ENCODE data around the gene ECM2.

Gene ECM2

DNA sequence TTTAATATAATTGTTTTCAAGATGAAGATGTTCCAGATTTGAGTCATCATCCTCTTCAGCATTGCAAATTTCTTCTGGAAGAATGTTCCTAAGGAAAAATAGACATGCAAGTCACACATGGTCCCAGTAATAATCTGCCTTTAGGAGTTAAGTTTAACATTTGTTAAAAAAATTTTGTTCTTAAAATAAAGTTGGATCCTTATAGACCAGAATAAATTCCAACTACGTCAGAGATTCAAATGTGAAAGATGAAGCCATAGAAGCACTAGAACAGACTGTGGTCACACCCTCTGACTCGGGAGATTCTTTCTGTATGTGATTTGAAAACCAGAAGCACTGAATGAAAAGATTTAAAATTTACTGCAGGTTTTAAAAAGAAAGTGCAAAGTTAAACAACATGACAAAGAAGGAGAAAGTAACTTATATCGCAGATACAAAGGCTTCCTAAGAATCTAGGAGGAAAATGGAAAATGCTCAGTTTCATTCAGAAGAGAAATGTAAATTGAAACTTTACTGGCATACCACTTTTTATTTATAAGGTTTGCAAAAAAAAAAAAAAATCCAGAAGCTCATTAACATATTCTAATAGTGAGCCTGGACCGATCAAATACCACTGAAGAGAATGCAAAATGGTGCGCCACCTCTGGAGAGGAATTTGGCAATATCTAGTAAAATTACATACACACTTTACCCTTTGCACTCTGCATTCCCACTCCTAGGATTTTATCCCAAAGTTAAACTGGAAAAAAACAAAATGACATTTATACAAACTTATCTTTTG lies 39.2 kb downstream of the ECM2 start:
- DNase-seq: no peak

DNA sequence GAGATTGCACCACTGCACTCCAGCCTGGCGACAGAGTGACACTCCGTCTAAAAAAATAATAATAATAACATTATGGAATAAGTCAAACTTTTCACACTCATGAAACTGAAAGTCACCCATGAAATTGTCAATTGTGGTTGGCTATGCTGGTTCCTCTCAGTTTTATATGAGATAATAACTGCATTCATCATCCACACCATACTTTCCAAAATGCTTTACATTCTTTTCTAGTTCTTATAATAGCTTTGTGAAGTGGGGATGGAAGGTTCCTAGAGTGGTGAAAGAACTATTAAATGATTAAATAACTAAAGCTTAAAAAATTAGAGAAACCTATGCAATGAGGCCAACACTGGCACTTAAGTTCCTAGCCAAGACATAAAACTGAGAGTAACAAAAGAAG lies 40.9 kb downstream of the ECM2 start:
- no peak for DNase-seq

DNA sequence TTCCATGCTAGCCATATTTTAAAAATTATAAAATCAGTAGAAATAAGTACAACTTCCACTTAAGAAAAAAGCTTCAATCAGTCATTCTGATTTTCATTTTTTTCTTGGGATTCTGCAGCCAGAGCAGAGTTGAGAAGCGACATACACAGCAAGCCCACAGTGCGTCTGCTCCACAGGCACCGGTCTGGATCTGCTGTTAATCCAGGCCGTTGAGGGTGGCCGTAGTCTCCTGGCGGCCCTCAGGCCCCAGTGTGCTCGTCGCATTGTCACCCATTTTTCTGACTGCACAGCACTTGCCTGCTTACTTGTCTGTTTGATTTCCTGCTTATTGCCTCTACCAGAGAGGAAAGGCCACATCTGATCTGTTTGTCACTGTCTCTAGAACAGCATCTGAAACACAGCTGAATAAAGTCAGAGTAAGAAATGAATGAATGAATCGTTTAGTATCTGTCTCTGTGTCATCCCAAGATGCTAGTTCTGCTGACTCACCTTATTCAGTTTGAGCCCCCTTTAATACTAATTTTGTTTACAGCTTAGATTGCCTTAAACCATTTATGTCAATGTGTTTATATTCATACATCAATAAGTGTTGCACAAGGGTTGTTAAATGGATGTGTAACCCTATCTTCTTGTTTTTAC lies 41.9 kb downstream of the ECM2 start:
- DNase-seq: no peak

DNA sequence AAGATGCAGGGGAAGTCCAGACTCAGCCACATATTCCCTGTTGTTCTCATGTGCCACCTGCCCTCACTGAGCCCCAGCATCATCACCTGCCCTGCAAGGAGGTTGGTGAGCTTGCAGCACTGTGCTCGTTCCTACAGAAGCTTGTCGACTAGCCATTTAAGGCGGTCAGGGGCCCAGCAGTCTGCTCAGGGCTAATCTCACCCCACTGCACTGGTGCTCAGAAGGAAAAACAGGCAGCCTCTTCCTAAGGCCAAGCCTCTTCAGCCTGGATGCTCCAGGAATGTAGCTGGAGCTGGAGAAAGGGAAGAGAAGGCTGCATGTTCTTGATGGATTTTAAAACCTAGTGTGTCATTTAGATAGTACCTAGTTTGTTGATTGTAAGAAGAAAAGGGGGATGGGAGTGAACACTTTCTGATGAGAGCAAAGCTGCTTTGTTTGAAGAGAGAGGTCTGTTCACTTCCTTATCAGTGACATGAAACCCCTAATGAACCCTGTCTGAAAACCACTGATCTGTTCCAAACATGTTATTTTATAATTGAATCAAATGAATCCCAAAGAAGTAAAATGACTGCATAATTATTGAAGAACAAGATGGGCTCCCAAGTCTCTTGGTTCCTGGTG lies 42.9 kb downstream of the ECM2 start:
- no peak for DNase-seq

DNA sequence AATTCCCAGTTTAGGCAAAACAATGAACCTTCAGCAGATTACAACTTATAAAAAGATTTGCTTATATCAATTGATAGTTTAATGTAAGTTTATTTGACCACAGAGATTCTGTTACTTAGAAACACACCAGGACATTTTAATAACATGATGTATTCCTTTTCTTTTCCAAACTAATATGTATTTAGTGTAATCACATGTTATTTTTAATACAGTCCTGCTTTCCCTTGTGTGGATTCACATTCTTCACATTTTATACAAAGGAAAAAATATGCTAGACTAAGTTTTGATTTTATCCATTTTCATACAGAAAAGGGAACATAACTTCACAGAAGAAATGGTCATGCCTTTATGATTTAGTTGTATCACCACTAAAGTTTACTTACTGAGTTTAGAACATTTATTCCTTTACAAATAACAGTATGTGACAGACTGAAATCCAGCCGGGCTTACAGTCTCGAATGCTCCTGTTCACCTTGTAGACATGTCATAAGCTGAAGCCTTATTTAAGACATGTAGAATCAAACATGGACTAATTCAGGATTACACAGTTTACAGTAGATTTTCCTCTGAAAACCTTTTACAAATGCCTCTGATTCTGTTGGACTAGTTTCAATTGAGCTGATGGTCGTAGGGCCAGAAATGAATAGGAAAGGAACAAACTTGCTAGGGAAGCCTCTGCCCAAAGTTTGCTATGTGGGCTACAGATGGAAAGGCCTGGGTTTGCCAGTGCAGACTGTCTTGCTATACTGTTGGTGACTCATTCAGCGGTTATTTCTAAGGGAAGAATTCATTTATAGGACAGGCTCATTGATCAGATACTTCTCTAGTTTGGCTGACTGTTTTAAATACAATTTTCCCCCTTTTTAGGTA lies 46.9 kb downstream of the ECM2 start:
- no peak for DNase-seq

DNA sequence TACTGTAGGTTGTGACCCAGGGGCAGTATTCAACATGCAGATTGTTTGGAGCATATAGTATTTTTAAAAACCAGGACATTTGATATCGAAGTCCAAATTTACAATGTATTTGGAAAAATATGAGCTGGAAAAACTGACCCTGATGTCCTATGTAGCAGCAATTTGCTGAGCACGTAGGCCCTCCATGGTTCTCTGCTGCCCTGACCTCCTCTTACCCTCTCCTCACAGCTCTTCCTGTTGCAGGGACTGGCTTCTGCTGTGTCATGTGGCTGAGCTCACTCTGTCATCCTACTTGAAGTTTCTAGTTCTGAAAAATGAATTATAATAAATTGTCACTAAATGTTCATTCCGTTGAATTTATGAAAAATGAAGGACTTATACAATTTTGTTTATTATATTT lies 49.4 kb downstream of the ECM2 start:
- DNase-seq: no peak

DNA sequence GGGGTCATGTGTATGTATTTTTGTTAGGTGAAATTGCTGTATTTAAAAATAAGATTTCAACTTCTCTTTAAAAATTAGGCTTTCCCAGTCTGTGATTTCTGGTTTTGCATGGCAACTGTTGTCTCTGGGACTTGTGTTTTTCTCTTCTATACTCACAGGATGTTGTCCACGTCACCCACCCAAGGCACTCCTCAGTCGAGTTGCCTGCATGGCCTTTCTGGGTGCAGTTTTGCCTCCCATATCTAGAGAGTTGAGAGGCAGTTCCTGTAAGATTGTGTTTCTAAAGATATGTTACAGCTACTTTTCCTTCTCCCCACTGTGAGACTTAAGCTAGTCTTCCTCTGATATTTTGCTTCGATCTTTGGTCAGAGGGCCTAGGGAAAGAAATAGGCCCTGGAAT lies 51.2 kb downstream of the ECM2 start:
- DNase-seq: no peak

DNA sequence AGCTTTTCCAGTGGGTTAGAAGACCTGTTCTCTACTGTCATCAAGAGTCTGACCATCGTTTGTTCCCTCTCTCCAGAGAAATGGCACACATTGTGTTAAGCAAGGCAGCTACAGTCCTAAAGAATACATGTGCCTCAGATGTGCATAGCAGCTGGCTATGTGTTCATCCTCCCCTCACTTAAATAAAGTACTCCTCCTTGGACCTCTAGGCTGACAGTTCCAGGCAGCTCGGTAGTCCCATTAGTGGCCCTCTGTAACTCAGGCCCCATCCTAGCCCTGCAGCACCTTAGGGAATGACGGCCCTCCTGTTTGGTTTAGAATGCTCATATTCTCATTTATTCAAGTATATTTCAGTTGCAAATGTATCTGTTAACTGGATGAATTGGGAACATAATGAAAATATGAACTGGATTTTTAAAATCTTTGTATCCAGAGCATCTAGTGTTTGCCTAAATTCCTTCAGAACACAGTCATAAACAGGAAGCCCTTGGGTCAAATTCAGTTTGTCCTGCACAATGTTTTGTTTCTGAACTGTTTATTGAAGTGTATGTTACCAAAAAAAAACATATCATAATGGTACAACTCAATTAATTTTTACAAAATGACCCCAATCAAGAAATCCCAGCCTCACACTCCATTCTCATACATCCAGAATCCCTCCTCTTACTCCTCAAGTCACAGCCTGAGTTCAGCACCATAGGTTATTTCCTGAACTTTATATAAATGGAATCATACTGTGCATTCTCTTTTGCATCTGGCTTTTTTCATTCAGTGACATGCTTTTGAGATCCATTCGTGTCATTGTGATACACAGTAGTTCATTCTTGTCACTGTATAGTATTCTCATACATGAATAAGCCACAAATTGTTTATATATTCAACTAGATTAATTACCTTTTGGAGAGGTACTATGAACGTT lies 51.9 kb downstream of the ECM2 start:
- DNase-seq: no peak

DNA sequence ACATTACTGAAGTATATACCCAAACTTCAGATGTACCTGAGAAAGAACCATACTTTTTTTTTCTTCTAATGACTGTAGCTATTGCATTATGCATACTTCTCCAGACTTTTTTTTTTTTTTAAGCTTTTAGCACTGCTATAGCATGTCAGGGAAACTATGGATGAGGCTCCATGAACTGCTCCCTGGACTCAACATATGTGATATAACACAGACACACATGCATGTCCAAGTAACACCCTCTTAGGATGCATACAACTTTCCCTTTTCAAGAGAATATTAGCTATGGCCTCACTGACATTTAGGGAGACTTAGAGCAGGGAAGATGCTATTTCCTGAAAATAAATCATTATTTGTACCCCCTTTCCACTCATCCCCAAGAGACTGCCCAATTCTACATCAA lies 53.0 kb downstream of the ECM2 start:
- DNase-seq: no peak

DNA sequence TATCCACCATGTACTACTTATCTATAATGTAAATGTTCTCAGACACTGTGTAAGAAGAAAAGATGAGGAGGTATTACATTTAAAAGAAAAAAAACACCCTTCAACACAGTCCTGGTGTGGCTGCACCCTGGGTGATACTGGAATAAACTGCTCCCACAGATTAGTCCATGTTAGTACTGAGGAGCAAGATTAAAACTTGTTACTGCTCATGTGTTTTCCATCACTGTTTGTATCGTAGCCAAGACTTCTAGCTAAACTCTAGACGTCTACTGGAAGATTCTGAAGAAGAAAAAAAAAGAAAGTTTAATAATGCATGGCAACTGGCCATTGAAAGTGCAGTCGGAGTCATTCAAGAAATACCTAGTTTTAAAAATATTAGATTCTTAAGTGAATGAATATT lies 53.5 kb downstream of the ECM2 start, which contains the start of gene ASPN:
ASPN (minus strand) TSS at position 178 of the 400 bp plus-strand sequence.
- DNase-seq: no peak

DNA sequence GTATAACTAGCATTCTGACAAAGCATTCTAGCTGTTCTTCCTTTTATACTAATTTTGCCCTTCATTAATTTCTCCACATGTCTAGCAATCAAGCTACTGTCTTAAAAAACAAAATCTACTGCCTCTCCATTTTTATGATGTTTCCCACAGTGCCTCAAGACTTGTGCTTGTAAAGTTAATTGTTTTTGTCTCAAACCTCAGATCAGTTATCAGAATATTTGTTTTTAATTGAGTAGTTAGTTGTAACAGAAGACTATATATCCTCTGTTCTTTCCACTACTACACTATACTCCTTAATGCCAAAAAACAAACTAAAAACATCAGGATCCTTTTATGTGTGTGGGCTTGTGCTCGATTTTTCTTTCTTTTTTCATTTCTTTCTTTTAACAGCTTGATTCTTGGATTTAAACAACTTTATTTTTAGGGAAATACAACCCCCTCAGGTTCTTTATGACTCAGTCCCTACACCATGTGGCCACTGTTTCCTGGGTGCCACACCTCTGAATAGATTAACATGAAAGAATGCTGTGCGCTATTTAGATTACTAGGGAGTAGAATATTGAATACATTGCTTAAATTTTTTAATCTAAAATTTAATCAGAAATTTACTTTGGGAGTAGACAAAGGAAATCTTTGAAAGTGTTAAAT lies 54.7 kb downstream of the ECM2 start:
- DNase-seq: no peak

DNA sequence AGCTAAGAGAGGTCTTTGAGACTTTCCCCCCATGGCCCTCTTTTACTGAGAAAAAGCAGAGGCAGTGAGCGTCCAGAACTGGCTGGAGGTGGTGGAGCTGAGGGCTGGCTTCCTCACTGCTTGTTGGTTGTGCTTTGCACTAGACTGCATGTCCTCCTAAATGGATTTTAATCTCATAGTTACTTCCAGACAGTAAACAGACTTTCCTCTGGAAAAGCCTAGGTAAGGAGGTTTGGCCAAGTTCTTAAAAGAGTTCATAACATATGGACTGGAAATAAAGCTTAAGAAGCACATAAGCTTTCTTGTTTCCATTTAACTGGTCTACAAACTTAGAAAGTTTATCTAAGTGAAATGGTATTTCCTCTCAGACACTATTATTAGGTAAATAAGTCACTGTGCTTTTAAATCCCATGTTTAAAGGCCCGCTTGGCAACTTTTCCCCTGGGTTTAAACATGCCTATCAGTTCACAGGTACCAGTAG lies 55.5 kb downstream of the ECM2 start:
- no peak for DNase-seq

DNA sequence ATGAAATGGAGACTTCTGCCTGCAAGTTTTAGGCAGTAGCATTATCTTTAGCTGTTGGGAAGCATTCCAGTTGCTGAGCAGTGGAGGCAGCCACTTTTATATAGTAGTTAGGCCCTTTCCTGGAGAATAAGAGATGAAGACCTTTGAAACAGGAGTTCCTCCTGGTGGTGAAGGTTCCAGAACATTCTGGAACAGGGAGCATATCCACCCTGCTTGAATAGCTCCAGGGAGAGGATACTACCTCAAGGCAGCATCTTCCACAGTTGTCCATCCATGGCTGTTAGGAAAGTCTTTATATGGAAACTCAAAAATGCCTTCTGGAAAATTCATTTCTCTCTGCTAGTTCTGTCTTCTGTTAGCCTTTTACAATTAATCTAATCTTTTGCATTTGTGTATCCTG lies 56.4 kb downstream of the ECM2 start:
- no peak for DNase-seq

DNA sequence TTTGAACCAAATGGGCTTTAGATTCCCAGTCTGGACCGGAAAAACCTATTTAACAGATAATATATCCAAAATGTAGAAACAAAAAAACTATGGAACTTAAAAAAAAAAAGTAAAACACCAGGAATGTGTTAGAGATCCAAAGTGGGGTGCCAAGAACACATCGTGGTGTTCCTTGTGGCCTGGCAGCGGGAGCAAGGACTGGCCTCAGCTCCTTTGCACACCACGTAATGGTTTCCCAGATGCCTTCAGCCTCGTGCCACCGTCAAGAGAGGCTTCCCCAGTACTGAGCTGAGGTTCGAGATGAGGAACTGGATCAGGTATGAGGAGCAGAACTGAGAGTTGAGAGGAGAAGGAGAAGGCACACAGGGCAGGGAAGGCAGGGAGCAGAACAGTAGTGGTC lies 57.0 kb downstream of the ECM2 start:
- no peak for DNase-seq

DNA sequence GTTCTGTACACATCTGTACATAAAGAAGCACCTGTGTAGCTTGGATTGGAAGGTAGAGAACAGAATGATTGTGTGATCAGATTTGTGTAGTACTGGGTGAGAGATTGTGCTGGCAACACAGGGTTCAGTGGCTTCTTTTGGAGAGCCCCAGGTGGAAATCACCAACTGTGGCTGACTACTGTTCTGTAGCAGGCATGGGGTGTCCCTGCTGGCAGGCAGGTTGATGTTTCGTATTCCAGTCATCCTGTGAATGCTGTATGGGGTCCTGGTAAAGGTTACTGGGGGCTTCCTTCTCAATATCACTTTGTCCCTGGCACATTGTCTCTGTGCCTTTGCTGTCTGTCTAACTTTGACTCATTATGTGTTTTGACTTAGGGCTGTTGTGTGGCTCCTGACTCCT lies 58.8 kb downstream of the ECM2 start:
- DNase-seq: no peak

DNA sequence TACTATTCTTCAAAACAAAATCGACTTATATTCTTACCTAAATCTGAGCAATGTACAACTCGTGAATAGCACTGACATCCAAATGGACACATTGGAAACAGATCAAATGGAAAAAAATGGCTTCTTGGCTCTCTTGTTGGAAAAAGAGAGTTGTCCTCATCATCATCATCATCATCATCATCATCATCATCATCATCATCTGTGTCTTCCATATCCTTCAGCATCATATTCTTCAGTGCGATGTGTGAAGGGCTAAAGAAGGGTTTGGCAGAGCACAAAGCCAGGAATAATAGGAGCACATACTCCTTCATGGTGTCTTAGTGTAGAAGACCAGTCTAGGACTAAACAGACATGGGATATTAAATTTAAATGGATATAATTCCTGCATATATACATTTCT lies 61.2 kb downstream of the ECM2 start:
- DNase-seq: no peak

DNA sequence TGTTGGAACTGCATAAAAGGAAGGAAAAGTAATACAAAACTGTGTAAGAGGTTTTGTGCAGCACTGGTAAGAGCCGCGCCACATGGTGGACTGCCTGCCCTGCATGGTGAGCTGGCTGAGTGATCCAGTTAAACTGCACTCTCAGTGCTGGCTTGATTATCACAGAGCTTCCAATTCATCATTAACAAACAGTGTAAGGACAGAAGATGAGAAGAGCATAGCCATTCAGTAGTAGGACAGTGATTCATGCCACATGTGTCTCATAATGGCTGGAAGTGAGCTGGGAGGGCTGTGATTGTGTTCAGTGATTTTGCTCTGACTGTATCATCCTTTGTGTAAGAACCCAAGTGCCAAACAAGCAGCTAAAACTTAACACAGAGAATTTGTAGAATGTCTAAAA lies 67.6 kb downstream of the ECM2 start:
- no peak for DNase-seq

DNA sequence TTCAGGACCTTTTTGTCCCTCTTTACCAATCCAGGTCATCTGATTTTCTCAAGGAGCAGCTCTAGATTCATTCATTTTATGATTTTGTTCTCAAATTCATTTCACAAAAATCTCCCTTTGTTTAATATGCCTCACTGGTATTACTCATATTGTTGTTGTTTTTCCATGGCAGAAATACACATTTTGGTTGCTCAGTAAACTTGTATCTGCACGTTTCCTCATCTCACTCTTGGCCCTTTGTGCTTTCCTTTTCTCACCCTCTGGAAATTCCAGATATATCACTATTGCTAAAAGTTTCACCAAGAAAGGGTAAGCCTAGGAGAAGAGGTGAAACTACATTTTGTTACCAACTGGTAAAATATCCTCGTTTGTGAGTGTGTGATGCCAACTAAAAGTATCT lies 68.3 kb downstream of the ECM2 start:
- DNase-seq: no peak

DNA sequence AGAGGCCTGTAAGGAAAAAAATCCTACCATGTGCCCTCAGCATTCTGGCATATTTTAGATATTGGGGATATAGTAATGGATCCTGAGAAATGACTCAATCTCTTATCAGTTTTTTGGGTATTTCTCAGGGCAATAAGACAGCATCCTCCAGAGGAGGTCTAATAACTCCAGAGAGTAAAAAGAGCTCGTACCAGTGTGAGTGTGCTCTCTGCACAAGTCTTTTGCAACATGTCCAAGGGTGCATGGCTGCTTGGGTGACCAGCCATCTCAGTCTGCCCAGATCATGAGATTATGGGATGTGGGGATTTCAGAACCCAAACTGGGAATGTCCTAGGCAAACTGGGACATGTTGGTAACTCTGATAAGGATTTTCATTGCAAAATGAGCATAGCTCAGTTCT lies 68.7 kb downstream of the ECM2 start:
- DNase-seq: no peak

DNA sequence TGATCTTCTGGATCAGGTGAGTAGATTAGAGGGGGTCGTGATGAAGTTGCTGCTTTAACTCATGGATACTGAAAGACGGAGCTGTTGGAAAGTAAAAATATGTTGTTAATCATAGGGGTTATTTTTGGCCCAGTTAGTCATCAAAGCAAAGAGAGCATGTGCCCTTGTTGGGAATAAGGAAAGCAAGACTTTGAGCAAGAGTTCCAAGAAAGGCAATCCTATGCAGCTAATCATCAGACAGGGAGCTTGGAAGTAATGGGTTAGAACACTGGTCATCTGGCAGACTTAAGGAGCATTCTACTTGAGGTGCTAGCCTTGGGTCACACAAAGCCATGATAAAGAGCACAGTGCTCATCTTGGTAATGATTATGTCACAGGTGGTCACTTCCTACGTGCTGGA lies 71.8 kb downstream of the ECM2 start:
- DNase-seq: no peak

DNA sequence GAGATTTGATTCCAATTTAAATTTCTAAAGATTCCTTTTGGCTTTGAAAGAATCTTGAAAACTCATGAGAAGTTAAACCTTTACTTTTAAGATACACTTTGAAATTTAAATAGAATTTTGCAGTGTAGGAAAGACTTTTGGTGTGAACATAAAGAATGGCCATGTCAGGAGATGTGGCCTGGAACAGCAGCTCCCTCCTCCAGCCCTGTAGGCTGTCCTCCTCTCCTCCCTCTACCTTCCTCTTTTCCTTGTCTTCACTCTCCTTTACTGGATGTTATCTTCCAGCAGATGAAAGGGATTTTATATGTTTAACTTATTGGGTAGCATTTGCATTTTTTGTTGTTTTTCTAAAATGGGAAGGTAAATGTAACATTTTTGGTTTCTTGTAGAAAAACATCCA lies 72.4 kb downstream of the ECM2 start:
- DNase-seq: no peak

DNA sequence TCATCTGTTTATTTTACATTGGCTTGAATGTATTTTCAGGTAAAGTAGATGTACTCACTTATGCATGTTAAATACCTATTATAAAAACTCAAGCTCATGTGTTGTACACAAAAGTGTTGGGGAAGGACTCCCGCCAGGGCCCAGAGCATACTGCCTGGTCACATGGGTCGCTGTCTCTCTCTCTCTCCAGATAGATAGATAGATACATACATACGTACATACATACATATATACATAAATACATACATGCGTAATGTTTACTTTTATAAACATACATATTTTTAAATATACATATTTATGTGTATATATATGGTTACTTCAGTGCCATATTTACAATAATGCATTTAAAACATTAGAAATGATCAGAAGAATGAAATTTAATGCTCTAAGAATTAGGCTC lies 78.2 kb downstream of the ECM2 start:
- DNase-seq: no peak
